GM19239 (cell line): Measurements from ENCODE around the gene ZBTB4.
A peak's percentile ranks its signal among the peaks of the same experiment; 100 is the strongest.

Experiments used
- DNase-seq: peaks from one replicate; pipeline ENCODE4 v3.0.0; 2011; ENCODE audit warnings: low spot score; ENCODE audit not compliant: insufficient read length
- FAIRE-seq: peaks from 2 replicates; lab custom pipeline; 2011; peaks lifted over from hg19 to GRCh38; lab: Jason Lieb, UNC

ZBTB4 gene

DNA sequence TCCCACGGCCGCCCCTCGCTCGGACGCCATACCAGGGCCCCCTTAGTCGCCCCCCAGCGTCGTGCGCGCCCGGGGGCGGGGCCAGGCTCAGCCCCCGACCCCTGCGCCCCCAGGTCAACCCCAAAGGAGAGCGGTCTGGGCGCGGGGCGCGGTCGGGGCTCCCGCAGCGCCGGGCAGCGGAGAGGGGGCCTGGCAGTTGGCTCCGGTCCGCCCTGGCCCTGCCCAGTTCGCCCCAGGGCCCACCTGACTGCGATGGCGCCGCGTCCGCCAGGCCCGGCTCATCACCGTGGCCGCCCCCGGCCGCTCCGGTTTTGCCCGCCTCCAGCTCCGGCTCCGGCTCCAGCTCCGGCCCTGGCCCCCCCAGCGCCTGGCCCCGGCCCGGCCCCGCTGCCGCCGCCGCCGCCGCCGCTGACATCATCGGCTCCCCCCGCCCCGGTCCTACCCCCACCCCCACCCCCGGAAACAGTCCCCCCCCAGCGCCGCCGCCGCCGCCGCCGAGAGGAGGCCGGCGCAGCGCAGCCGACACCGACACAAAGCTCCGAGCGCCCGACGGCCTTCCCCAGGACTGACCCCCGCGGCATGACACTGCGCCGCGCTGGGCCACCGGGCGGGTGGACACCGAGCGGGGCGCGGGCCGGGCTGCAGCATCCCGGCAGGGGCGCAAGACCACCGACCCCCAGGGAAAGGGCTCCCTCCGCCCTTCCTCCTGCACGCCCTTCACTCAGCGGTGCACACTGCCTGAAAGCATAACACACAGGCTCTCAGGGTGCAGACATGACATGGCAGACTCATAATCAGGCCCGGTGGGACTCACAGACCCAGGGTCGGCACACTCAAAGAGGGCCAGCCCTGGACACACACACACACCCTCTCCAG lies at the start of gene ZBTB4:
TSS of gene ZBTB4 (minus strand) at position 419 of the 876 bp plus-strand sequence. CDS start 12,830 bp downstream, outside the sequence.
- FAIRE-seq = peak; percentile 76
- peak; percentile 54 for DNase-seq

DNA sequence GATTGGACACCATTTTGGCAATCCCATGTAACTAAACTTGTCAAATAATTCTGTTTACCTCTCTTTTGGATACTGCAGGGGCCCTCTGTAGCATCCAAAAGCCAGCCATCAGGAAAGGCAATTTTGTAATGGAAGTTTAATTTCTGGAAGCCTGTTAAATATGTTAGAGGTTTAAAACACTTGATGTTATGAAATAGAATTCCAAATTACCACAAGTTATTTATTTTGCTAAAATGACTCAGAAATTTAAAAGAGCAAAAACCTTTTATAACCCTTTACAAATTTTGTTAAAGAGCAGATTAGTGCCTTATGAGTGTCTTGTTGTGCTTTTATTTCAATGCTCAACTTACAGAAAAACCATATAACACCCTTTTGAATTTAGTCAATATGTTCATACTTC lies 49.4 kb upstream of the ZBTB4 start:
- no peak for FAIRE-seq
- no peak for DNase-seq

GRCh38 chr17:7523033-7523432 lies 43.6 kb upstream of the ZBTB4 start:
- peak; percentile 89 for FAIRE-seq

GRCh38 chr17:7515911-7516610 lies 36.6 kb upstream of the ZBTB4 start:
- FAIRE-seq (no peak), DNase-seq (no peak)

More at GRCh38 chr17:7523033-7523432, 43.6 kb upstream of the ZBTB4 start:
- no peak for DNase-seq

DNA sequence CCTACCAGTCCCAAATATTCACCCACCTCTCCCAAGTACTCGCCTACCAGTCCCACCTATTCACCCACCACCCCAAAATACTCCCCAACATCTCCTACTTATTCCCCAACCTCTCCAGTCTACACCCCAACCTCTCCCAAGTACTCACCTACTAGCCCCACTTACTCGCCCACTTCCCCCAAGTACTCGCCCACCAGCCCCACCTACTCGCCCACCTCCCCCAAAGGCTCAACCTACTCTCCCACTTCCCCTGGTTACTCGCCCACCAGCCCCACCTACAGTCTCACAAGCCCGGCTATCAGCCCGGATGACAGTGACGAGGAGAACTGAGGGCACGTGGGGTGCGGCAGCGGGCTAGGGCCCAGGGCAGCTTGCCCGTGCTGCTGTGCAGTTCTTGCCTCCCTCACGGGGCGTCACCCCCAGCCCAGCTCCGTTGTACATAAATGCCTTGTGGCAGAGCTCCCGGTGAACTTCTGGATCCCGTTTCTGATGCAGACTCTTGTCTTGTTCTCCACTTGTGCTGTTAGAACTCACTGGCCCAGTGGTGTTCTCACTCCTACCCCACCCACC lies 34.5 kb upstream of the ZBTB4 start:
- no peak for FAIRE-seq

DNA sequence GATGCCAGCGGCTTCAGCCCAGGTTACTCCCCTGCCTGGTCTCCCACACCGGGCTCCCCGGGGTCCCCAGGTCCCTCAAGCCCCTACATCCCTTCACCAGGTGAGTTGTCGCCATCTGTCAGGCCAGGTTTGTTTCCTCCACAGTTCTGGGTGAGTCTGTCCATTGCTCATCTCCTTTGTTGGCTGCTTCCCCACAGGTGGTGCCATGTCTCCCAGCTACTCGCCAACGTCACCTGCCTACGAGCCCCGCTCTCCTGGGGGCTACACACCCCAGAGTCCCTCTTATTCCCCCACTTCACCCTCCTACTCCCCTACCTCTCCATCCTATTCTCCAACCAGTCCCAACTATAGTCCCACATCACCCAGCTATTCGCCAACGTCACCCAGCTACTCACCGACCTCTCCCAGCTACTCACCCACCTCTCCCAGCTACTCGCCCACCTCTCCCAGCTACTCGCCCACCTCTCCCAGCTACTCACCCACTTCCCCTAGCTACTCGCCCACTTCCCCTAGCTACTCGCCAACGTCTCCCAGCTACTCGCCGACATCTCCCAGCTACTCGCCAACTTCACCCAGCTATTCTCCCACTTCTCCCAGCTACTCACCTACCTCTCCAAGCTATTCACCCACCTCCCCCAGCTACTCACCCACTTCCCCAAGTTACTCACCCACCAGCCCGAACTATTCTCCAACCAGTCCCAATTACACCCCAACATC lies 33.6 kb upstream of the ZBTB4 start:
- DNase-seq (no peak), FAIRE-seq (no peak)

More for the DNA sequence above, 34.5 kb upstream of the ZBTB4 start:
- DNase-seq = no peak

DNA sequence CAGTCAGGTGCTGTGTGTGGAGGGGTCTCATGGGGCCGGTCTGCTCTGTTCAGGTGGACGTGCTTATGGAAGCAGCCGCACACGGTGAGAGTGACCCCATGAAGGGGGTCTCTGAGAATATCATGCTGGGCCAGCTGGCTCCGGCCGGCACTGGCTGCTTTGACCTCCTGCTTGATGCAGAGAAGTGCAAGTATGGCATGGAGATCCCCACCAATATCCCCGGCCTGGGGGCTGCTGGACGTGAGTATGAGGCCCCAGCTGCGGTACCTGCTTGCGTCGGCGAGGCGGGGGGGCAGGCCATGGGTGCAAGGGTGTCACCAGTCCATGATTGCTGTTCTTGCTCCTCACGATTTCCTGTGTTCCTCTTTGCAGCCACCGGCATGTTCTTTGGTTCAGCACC lies 32.7 kb upstream of the ZBTB4 start:
- DNase-seq (no peak), FAIRE-seq (no peak)

DNA sequence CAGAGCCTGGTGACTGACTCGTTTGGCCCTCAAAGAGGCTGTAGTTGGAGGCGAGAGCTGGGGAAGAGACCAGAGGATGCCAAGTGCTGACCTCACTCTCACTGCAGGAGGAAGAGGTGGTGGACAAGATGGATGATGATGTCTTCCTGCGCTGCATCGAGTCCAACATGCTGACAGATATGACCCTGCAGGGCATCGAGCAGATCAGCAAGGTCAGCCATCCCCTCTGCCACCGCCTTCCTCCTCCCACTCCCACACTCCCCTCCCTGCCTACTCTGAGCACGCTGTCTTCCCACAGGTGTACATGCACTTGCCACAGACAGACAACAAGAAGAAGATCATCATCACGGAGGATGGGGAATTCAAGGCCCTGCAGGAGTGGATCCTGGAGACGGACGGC lies 31.7 kb upstream of the ZBTB4 start:
- no peak for DNase-seq
- FAIRE-seq = no peak

GRCh38 chr17:7509937-7510336 lies 30.5 kb upstream of the ZBTB4 start:
- no peak for FAIRE-seq
- no peak for DNase-seq

DNA sequence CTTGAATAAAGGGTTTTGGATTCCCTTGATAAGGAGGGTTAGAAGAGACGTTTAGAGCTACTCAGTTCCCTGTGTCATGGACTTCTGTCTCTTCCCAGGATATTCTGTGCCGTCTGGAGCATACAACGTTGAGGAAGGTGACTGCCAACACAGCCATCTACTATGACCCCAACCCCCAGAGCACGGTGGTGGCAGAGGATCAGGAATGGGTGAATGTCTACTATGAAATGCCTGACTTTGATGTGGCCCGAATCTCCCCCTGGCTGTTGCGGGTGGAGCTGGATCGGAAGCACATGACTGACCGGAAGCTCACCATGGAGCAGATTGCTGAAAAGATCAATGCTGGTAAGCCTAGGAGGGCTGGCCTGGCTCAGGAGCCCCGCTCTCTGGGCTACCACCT lies 29.4 kb upstream of the ZBTB4 start:
- FAIRE-seq = no peak
- DNase-seq = no peak

DNA sequence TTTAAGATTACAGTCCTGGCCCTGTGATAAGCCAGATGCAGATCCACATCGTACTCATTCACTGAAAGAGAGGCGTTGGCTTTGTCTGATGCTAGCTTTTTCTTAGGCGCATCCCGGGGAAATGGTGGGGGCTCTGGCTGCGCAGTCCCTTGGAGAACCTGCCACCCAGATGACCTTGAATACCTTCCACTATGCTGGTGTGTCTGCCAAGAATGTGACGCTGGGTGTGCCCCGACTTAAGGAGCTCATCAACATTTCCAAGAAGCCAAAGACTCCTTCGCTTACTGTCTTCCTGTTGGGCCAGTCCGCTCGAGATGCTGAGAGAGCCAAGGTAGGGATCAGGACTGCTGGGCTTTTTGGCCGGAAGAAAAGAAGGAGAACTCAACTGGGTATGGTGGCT lies 28.7 kb upstream of the ZBTB4 start:
- DNase-seq = no peak
- no peak for FAIRE-seq

- no peak for FAIRE-seq
- no peak for DNase-seq
These were observed 24.1 kb upstream of the ZBTB4 start for GRCh38 chr17:7503521-7503920.

DNA sequence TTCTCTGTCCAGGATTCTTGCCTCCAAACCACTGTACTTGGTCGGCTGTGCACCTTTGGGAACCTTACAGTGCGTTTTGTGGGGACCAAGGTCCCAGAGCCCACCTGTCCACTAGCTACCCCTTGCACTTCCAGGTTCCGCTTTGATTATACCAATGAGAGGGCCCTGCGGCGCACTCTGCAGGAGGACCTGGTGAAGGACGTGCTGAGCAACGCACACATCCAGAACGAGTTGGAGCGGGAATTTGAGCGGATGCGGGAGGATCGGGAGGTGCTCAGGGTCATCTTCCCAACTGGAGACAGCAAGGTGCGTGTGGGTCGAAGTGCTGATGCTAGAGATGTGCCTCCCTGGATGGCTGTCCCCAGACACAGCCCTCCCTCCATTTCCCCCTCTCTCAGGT lies 23.6 kb upstream of the ZBTB4 start:
- no peak for FAIRE-seq
- no peak for DNase-seq

- DNase-seq = no peak
- FAIRE-seq = no peak
These were observed 22.9 kb upstream of the ZBTB4 start for GRCh38 chr17:7502171-7502847.

DNA sequence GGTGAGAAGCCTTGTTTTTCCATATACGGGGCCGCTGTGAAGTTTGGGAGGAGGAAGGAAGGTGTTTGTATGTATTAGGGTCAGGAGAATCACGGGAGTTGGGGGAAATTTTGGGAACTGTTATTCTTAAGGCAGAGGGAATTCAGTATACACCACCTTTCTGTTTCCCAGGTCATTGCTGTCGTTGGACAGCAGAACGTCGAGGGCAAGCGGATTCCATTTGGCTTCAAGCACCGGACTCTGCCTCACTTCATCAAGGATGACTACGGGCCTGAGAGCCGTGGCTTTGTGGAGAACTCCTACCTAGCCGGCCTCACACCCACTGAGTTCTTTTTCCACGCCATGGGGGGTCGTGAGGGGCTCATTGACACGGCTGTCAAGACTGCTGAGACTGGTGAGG lies 22.3 kb upstream of the ZBTB4 start:
- FAIRE-seq = no peak
- DNase-seq = no peak

GRCh38 chr17:7499161-7499560 lies 19.7 kb upstream of the ZBTB4 start:
- DNase-seq = no peak
- no peak for FAIRE-seq

DNA sequence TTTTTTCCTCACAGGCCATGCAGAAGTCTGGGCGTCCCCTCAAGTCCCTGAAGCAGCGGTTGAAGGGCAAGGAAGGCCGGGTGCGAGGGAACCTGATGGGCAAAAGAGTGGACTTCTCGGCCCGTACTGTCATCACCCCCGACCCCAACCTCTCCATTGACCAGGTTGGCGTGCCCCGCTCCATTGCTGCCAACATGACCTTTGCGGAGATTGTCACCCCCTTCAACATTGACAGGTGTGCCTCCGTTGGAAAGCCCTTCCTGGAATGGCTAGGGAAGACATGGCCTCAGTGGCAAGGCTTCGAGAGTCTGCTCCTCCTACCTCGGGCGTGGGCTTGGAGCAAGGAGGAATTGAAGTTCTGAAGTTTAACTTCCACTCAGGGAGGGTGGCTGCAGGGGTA lies 18.2 kb upstream of the ZBTB4 start:
- FAIRE-seq (no peak), DNase-seq (no peak)

DNA sequence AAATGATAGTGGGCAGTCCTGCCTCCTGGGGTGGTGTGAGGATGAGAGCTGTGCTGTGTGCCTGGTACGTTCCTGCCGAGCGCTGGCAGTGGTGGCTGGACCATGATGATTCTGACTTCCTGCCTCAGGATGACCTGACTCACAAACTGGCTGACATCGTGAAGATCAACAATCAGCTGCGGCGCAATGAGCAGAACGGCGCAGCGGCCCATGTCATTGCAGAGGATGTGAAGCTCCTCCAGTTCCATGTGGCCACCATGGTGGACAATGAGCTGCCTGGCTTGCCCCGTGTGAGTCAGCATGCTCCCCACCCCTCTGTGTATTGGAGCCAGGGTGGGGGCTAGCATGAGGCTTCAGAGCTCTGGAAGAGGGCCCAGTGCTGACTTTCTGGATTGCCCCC lies 17.8 kb upstream of the ZBTB4 start:
- no peak for FAIRE-seq
- DNase-seq = no peak

- DNase-seq = no peak
- FAIRE-seq = no peak
These were observed 17.2 kb upstream of the ZBTB4 start for GRCh38 chr17:7496470-7497183.
